Fibroblast of the aortic adventitia (primary cell): ENCODE results near the gene TFCP2. TPM values are rescaled to one million over a fixed set of nuclear protein-coding genes. Genes with fewer than 3 reads are reported as not detected.

Source experiments
- DNase-seq: peaks from one replicate; pipeline ENCODE4 v3.0.0-alpha.2; 2010; ENCODE audit warnings: low read depth
- H3K4me3 ChIP-seq: 2 replicates; pipeline ENCODE4 v1.5.1; 2011; ENCODE audit warnings: low read depth, mild to moderate bottlenecking, control low read depth, low read length, moderate library complexity
- CTCF ChIP-seq: IDR thresholded peaks from 2 replicates; pipeline ENCODE4 v1.5.1; 2011; ENCODE audit warnings: mild to moderate bottlenecking, low read length, control low read depth, inconsistent platforms; ENCODE audit not compliant: insufficient read depth
- total RNA-seq: library from RNA; depleted of rRNA; stranded (reverse); fragments of >200 nt; gene quantifications from 2 replicates; pipeline ENCODE4 v1.2.3, GENCODE V29; 2012; ENCODE audit warnings: low replicate concordance

Gene TFCP2
- total RNA-seq, 1 donor = 10.8 TPM

DNA sequence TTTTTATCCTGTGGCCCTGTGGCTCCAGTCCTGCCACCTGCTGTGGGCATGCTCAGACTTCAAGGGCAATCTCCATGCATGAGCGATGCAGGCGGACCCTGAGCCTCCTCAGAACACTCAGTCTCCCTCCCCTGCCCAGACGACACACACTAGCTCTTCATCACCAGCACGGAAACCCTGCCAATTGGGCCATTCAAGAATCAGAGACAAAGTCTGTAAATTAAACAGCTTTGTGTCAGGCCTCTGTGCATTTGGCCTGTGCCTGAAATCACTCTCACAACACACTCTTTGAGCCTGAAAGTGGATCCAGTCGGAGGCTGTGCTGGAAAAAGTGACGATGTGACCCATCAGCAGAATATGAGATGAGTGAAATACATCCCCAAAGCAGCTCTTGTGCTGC lies 32.4 kb upstream of the TFCP2 start:
- DNase-seq = no peak
- H3K4me3 ChIP-seq = no peak overlapping the region
- no peak for TF ChIP-seq CTCF

DNA sequence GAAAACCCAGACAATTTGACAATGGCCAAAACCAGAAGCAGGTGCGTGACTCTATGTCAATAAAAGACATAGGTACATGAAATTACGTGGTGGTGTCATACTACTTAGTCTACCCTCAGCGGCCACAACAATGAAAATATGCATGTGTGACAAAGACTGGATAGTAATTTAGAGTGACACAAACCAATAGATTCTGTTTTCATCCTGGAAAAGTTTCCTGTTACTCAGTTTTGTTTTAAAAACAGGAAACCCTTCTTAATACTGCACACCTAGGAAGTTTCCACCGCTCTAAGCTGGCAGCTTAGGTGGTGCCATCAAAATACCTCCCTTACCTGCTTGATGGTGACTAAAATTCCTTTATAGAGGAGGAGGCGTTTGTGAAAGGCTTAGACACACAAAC lies 29.8 kb upstream of the TFCP2 start:
- H3K4me3 ChIP-seq = no peak overlapping the region
- TF ChIP-seq CTCF = no peak
- no peak for DNase-seq

DNA sequence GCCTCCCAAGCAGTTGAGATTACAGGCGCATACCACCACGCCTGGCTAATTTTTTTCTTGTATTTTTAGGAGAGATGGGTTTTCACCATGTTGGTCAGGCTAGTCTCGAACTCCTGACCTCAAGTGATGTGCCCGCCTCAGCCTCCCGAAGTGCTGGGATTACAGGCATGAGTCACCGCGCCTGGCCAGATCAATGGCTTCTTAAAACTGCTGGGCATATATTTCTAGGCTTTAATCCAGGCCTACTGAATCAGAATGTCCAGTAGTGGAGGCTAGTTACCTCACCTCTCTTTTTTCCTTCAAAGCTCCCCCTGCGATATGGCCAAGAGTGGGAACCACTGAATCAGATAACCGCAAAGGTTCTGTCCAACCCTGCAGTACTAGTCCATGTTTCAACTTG lies 27.9 kb upstream of the TFCP2 start:
- peak; percentile 10 for DNase-seq

DNA sequence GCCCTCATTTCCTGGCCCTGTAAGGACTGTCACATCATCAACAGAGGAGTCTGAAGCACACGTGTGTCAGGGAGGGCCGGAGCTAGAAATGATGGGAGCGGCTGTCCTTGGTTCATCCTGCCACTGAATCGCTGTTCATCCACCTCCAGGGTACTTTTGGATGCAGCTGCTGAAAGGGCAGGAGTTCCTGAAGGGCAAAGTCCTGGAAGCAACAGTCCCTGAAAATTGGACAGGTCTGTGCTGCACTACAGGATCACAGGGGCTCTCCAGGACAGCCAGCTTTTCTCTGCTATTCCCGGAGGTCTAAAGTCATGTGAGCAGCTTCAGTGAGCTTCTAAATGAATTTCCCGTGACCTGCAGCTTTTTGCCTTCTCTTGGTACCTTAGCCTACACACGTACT lies 27.2 kb upstream of the TFCP2 start:
- no peak for DNase-seq
- TF ChIP-seq CTCF = no peak
- no peak overlapping the region for H3K4me3 ChIP-seq

More for the DNA sequence above, 27.9 kb upstream of the TFCP2 start:
- no peak overlapping the region for H3K4me3 ChIP-seq
- TF ChIP-seq CTCF = no peak

- no peak for DNase-seq
- no peak for TF ChIP-seq CTCF
These were observed 26.5 kb upstream of the TFCP2 start for GRCh38 chr12:51199366-51199945.

DNA sequence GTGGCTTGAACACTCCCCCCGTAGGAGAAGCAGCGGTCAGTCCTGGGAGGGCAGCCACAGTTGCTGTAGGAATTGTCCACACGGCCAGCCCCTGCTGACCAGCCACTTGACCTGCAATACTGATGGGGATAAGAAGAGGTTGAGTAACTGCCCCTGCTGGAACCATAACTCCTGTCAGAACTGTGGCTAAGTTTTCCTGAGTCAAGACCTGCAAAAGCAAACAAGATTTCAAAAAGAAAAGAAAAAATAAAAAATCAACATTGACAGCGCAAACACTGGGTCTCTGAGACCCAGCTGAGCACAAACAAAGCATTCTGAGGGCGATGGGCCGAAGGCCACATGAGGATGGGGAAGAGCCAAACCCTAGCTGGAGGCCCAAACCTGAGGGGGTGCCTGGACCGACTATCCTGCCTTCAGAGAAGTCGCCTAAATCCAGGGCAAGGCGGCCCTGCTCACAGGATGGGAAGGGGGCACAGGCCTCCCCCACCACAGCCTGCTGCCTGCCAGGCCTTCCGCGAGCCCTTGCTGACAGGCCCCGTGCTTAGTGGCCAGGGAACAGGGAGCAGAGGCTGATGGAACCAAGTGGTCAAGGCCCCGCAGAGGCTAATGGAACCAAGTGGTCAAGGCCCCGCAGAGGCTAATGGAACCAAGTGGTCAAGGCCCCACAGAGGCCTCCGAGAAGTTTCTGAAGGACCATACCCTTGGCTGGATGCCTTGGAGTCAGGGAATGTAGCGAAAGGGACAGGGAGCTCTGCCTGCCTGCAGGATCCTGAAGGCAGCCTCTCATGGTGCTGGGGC lies 25.8 kb upstream of the TFCP2 start:
- no peak overlapping the region for H3K4me3 ChIP-seq
- DNase-seq = no peak
- TF ChIP-seq CTCF = no peak

More at GRCh38 chr12:51199366-51199945, 26.5 kb upstream of the TFCP2 start:
- H3K4me3 ChIP-seq = no peak overlapping the region
